K562 (cell line): ENCODE measurements around the gene PODN. TPM values are rescaled to one million over a fixed set of nuclear protein-coding genes. Genes with fewer than 3 reads are reported as not detected.

Experiments
- ARNT ChIP-seq, 2 experiments: fragments of 450-650 bp; IDR thresholded peaks; 2 replicates each; pipeline ENCODE4 v1.6.1; 2016; ENCODE audit warnings: mild to moderate bottlenecking in 1 of 2
- CBX3 ChIP-seq, 2 experiments: IDR thresholded peaks; 1 replicate in 1 of 2; 2 replicates in 1 of 2; pipeline ENCODE4 v1.6.1; 2012; ENCODE audit warnings: inconsistent platforms in 2 of 2, low read length in 2 of 2, borderline replicate concordance in 1 of 2, control low read depth in 1 of 2
- DACH1 ChIP-seq: fragments of 450-650 bp; IDR thresholded peaks from 2 replicates; pipeline ENCODE4 v1.6.1; 2018; ENCODE audit not compliant: partially characterized antibody
- FOXJ2 ChIP-seq: fragments of 200-800 bp; sonication (Bioruptor generic); IDR thresholded peaks from 2 replicates; pipeline ENCODE4 v1.6.1; 2016; ENCODE audit warnings: missing genetic modification characterization, missing compliant biosample characterization
- HES1 ChIP-seq: fragments of 450-650 bp; IDR thresholded peaks from 2 replicates; pipeline ENCODE4 v1.6.1; 2016; ENCODE audit warnings: low read depth, mild to moderate bottlenecking, moderate library complexity
- MAFK ChIP-seq: IDR thresholded peaks from 2 replicates; pipeline ENCODE4 v1.6.1; 2011; ENCODE audit warnings: low read length, improper control_type of control experiment
- PTRF ChIP-seq: fragments of 450-650 bp; IDR thresholded peaks from 2 replicates; pipeline ENCODE4 v1.6.1; 2016; ENCODE audit warnings: mild to moderate bottlenecking, missing genetic modification characterization, missing compliant biosample characterization
- PTTG1 ChIP-seq: fragments of 450-650 bp; IDR thresholded peaks from 2 replicates; pipeline ENCODE4 v1.6.1; 2016; ENCODE audit warnings: low read depth, mild to moderate bottlenecking, missing genetic modification characterization, missing compliant biosample characterization
- RAD51 ChIP-seq: fragments of 450-650 bp; IDR thresholded peaks from 2 replicates; pipeline ENCODE4 v1.7.1; 2016; ENCODE audit warnings: low read depth, mild to moderate bottlenecking, borderline replicate concordance
- REST ChIP-seq, 2 experiments: fragments of 450-650 bp; formaldehyde crosslinking in 1 of 2; IDR thresholded peaks; 2 replicates each; pipeline versions ENCODE4 v1.4.0 to v1.6.1; 2014 to 2020; ENCODE audit warnings: mild to moderate bottlenecking in 2 of 2, borderline replicate concordance in 1 of 2, low read depth in 1 of 2
- RFX1 ChIP-seq: fragments of 450-650 bp; IDR thresholded peaks from 2 replicates; pipeline ENCODE4 v1.6.1; 2016; ENCODE audit warnings: mild to moderate bottlenecking, moderate library complexity
- SUPT5H ChIP-seq: fragments of 450-650 bp; IDR thresholded peaks from 2 replicates; pipeline ENCODE4 v1.6.1; 2016
- TAF1 ChIP-seq: IDR thresholded peaks from 2 replicates; pipeline ENCODE4 v1.6.1; 2011; ENCODE audit warnings: mild to moderate bottlenecking, low read length, moderate library complexity; ENCODE audit not compliant: insufficient read depth, control insufficient read depth, severe bottlenecking; ENCODE audit errors: extremely low read depth
- XRCC5 ChIP-seq: fragments of 200-400 bp; formaldehyde crosslinking; IDR thresholded peaks from 2 replicates; pipeline ENCODE4 v1.6.1; 2017; ENCODE audit warnings: low read depth, mild to moderate bottlenecking, low read length
- ZBTB7A ChIP-seq: IDR thresholded peaks from 2 replicates; pipeline ENCODE4 v1.6.1; 2011; ENCODE audit warnings: low read depth, mild to moderate bottlenecking, low read length, moderate library complexity, borderline replicate concordance; ENCODE audit not compliant: control insufficient read depth
- ZC3H11A ChIP-seq: IDR thresholded peaks from 2 replicates; pipeline ENCODE4 v1.6.1; 2012; ENCODE audit warnings: low read depth, low read length, improper control_type of control experiment
- ZFX ChIP-seq: sonication (generic); formaldehyde crosslinking; IDR thresholded peaks from 2 replicates; pipeline ENCODE4 v1.8.0; 2022; ENCODE audit warnings: mild to moderate bottlenecking, missing genetic modification reagents, moderate library complexity
- ZNF224 ChIP-seq: sonication (generic); formaldehyde crosslinking; IDR thresholded peaks from 2 replicates; pipeline ENCODE4 v1.8.0; 2022; ENCODE audit warnings: mild to moderate bottlenecking, missing genetic modification reagents
- ZNF253 ChIP-seq: fragments of 250-450 bp; sonication (Bioruptor Pico); conservative IDR thresholded peaks from 2 replicates; pipeline ENCODE4 v1.6.1; 2021; ENCODE audit warnings: mild to moderate bottlenecking
- ZNF586 ChIP-seq: fragments of 450-650 bp; formaldehyde crosslinking; conservative IDR thresholded peaks from 2 replicates; pipeline ENCODE4 v1.4.0; 2020; ENCODE audit warnings: mild to moderate bottlenecking, moderate library complexity
- ZNF76 ChIP-seq: fragments of 250-450 bp; sonication (Bioruptor Pico); IDR thresholded peaks from 2 replicates; pipeline ENCODE4 v1.4.0; 2020; ENCODE audit warnings: mild to moderate bottlenecking, moderate library complexity, borderline replicate concordance
- polyA plus RNA-seq, 8 experiments: library from polyadenylated mRNA; depleted of rRNA in 4 of 8; stranded (reverse) in 5 of 8; unstranded in 3 of 8; fragments of >200 nt; fragmentation: Nextera tagmentation in 2 of 8; fragmentation: Illumina TruSeq in 1 of 8; extraction: Ambion mirVana in 2 of 8; extraction: Trizol in 1 of 8; gene quantifications; 2 replicates each; pipeline versions ENCODE4 v1.2.1 to v1.2.3, GENCODE V29; 2011 to 2014; ENCODE audit warnings: inconsistent platforms in 1 of 8, missing spikeins in 1 of 8
- total RNA-seq, 7 experiments: library from RNA; depleted of rRNA in 6 of 7; stranded (reverse); fragments of >200 nt in 6 of 7; fragmentation: Illumina TruSeq in 2 of 7; extraction: Trizol in 2 of 7; gene quantifications; 2 replicates each; pipeline versions ENCODE4 v1.2.1 to v1.2.3, GENCODE V29; 2011 to 2021; ENCODE audit warnings: low replicate concordance in 1 of 7

PODN gene
- total and polyA plus RNA-seq, 9 of the 15 experiments (the other 6 are each of a cell fraction or from before 2014, with no cell fraction given), result not detected

DNA sequence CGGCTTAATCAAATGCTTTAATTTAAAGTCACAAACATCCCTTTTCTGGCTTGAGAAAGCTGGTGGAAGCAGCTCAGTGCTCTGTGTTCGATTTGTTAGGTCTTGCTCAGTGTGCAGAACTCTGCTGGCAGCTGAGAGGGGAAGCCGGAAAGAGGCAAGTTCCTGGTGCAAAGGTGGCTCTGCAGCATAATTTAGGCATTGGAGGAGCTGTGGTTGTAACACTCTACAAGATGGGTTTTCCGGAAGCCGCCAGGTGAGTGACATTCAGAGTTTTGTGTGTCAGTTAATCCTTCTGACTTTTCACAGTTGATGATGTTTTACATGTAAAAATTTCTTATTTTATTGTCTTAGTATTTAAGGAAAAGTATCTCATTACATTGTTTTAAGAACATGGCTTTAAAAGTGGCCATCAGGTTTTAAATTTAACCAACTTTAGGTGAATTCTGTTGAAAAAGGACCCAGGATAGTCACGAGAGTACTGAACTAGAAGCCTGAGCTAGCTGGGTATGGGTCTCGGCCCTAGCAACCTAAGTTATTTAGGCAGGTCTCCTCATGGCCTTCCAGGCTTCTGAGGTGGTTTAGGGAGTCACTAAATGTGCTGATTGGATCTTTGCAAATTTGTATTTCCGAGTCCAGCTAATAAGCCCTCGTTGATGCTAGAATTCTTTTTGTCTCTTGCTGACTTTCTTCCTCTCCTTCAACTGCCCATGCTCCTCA lies 47.1 kb upstream of the PODN start (continued):
- no peak for TF ChIP-seq ZNF586 (CRISPR knock-in tag)
- no peak for TF ChIP-seq ZC3H11A
- peak; percentile 97 for TF ChIP-seq REST (IDR thresholded peaks at IDR 0.05; ENCODE audit: borderline replicate concordance)
- TF ChIP-seq REST (CRISPR knock-in tag; IDR thresholded peaks at IDR 0.05; ENCODE audit: low read depth), result no peak
- no peak; the same call in 1 of the 2 replicates for TF ChIP-seq HES1
- peak; percentile 94 for TF ChIP-seq TAF1
- no peak for TF ChIP-seq FOXJ2 (tag)
- TF ChIP-seq MAFK, result peak; percentile 52; the same call in 1 of the 2 replicates
- TF ChIP-seq PTTG1, result no peak
- peak; percentile 58; the same call in 1 of the 2 replicates for TF ChIP-seq SUPT5H
- no peak for TF ChIP-seq RAD51
- TF ChIP-seq ZNF76 (CRISPR knock-in tag), result no peak
- no peak for TF ChIP-seq ZNF253 (CRISPR knock-in tag)
- TF ChIP-seq XRCC5, result peak; percentile 99
- peak in 1 of 2 experiments; percentile 62; a peak in 1 of 4 replicates for TF ChIP-seq ARNT (IDR thresholded peaks at IDR 0.05)
- no peak for TF ChIP-seq PTRF
- TF ChIP-seq DACH1, result peak; percentile 73
- TF ChIP-seq ZBTB7A, result no peak
- 0 out of 2 replicates have a peak, but pooled peaks have one; percentile 37 for TF ChIP-seq ZFX (CRISPR knock-in tag)
- TF ChIP-seq ZNF224 (CRISPR knock-in tag), result no peak
- TF ChIP-seq CBX3 (IDR thresholded peaks at IDR 0.05; ENCODE audit: borderline replicate concordance in 1 of 2, low read length in 2 of 2), result peak in 1 of 2 experiments; percentile 78; a peak in 1 of 3 replicates
- 0 out of 2 replicates have a peak, but pooled peaks have one; percentile 22 for TF ChIP-seq RFX1
